Fibroblast of lung (primary cell): ENCODE data around the gene NT5C1A. TPM values are rescaled to one million over a fixed set of nuclear protein-coding genes. Genes with fewer than 3 reads are reported as not detected.

Experiments used
- DNase-seq, 2 donors: peaks; one replicate each; pipeline versions ENCODE4 v3.0.0 to v3.0.0-alpha.2; 2010; ENCODE audit warnings: low read depth in 2 of 2
- H2AFZ ChIP-seq: 2 replicates; pipeline ENCODE4 v1.5.1; 2012; ENCODE audit warnings: low read length, control low read depth, inconsistent platforms
- H3K27ac ChIP-seq: 2 replicates; pipeline ENCODE4 v1.5.1; 2011; ENCODE audit warnings: low read length, control low read depth; ENCODE audit not compliant: insufficient read depth
- H3K27me3 ChIP-seq: 2 replicates; pipeline ENCODE4 v1.5.1; 2011; ENCODE audit warnings: mild to moderate bottlenecking, low read length; ENCODE audit not compliant: control insufficient read depth, insufficient read depth
- H3K36me3 ChIP-seq: 2 replicates; pipeline ENCODE4 v1.5.1; 2011; ENCODE audit warnings: low read length; ENCODE audit not compliant: control insufficient read depth, insufficient read depth
- H3K4me1 ChIP-seq: 2 replicates; pipeline ENCODE4 v1.5.1; 2011; ENCODE audit warnings: low read length; ENCODE audit not compliant: control insufficient read depth, insufficient read depth; ENCODE audit errors: extremely low read depth
- H3K4me2 ChIP-seq: 2 replicates; pipeline ENCODE4 v1.5.1; 2011; ENCODE audit warnings: low read length, control low read depth; ENCODE audit not compliant: insufficient read depth; ENCODE audit errors: extremely low read depth
- H3K4me3 ChIP-seq, 4 experiments: fragments of 200-600 bp in 1 of 4; sonication (generic) in 1 of 4; replicated peaks in 1 of 4; 2 replicates each; pipeline ENCODE4 v1.5.1; 2011 to 2016; ENCODE audit warnings: low read length in 4 of 4, low read depth in 3 of 4, mild to moderate bottlenecking in 3 of 4, control low read depth in 2 of 4, inconsistent platforms in 1 of 4, mixed read lengths in 1 of 4; ENCODE audit not compliant: insufficient read depth in 1 of 4; ENCODE audit errors: control extremely low read depth in 1 of 4
- H3K79me2 ChIP-seq: 2 replicates; pipeline ENCODE4 v1.5.1; 2012; ENCODE audit warnings: mild to moderate bottlenecking, low read length, inconsistent platforms; ENCODE audit not compliant: control insufficient read depth, insufficient read depth
- H3K9ac ChIP-seq: 2 replicates; pipeline ENCODE4 v1.5.1; 2011; ENCODE audit warnings: mild to moderate bottlenecking, low read length, control low read depth; ENCODE audit not compliant: insufficient read depth
- H3K9me3 ChIP-seq: 2 replicates; pipeline ENCODE4 v1.5.1; 2012; ENCODE audit warnings: low read depth, low read length; ENCODE audit not compliant: control insufficient read depth, insufficient read depth
- H4K20me1 ChIP-seq: 2 replicates; pipeline ENCODE4 v1.5.1; 2011; ENCODE audit warnings: low read length; ENCODE audit not compliant: control insufficient read depth, insufficient read depth; ENCODE audit errors: extremely low read depth
- EZH2 ChIP-seq: IDR thresholded peaks from 2 replicates; pipeline ENCODE4 v1.5.1; 2012; ENCODE audit warnings: low read length, control low read depth, mild to moderate bottlenecking; ENCODE audit errors: missing control alignments
- polyA plus RNA-seq, 2 donors: library from polyadenylated mRNA; depleted of rRNA in 1 of 2; stranded (reverse) in 1 of 2; unstranded in 1 of 2; fragments of >200 nt; gene quantifications; 2 replicates each; pipeline ENCODE4 v1.2.1, GENCODE V29; 2011 to 2012; ENCODE audit warnings: missing spikeins in 1 of 2
- total RNA-seq: library from RNA; depleted of rRNA; stranded (reverse); fragments of >200 nt; gene quantifications from 2 replicates; pipeline ENCODE4 v1.2.1, GENCODE V29; 2014
- TF ChIP-seq, protein P1 (sequence below), 2 donors: IDR thresholded peaks in 1 of 2; conservative IDR thresholded peaks in 1 of 2; 1 replicate in 1 of 2; 2 replicates in 1 of 2; pipeline ENCODE4 v1.5.1; 2011 to 2012; ENCODE audit warnings: low read length in 2 of 2, control low read depth in 1 of 2, inconsistent platforms in 1 of 2, low read depth in 1 of 2, mild to moderate bottlenecking in 1 of 2

The NT5C1A gene
- total and polyA plus RNA-seq, 2 donors (not counting 1 experiment from before 2014, with no cell fraction given): not detected

DNA sequence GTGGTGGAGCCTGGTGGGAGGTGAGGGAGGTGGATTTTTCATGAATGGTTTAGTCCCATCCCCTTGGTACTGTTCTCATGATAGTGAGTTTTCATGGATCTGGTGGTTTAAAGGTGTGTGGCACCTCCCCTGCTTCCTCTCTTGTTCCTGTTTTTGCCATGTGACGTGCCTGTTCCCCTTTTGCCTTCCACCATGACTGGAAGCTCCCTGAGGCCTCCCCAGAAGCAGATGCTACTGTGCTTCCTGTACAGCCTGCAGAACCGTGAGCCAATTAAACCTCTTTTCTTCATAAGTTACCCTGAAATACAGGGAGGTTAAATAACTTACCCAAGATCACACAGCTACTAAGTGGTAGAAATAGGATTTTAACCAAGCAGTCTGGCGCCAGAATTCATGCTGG lies 28.2 kb downstream of the NT5C1A start:
- no peaks in the 10 kb centered on the region for H4K20me1 ChIP-seq
- H3K4me1 ChIP-seq: peaks cover 7% of the 10 kb centered on the region
- H2AFZ ChIP-seq: no peak overlapping the region
- H3K79me2 ChIP-seq: no peaks in the 10 kb centered on the region
- DNase-seq: no peak
- H3K4me2 ChIP-seq: no peak overlapping the region
- H3K4me3 ChIP-seq: no peak overlapping the region
- TF ChIP-seq, protein P1, sequence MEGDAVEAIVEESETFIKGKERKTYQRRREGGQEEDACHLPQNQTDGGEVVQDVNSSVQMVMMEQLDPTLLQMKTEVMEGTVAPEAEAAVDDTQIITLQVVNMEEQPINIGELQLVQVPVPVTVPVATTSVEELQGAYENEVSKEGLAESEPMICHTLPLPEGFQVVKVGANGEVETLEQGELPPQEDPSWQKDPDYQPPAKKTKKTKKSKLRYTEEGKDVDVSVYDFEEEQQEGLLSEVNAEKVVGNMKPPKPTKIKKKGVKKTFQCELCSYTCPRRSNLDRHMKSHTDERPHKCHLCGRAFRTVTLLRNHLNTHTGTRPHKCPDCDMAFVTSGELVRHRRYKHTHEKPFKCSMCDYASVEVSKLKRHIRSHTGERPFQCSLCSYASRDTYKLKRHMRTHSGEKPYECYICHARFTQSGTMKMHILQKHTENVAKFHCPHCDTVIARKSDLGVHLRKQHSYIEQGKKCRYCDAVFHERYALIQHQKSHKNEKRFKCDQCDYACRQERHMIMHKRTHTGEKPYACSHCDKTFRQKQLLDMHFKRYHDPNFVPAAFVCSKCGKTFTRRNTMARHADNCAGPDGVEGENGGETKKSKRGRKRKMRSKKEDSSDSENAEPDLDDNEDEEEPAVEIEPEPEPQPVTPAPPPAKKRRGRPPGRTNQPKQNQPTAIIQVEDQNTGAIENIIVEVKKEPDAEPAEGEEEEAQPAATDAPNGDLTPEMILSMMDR (conservative IDR thresholded peaks at IDR 0.05 in 1 of 2, IDR thresholded peaks at IDR 0.05 in 1 of 2; ENCODE audit: low read depth in 1 of 2, low read length in 2 of 2): no peak
- no peak for TF ChIP-seq EZH2
- H3K36me3 ChIP-seq: no peaks in the 10 kb centered on the region
- peaks cover 4% of the 10 kb centered on the region for H3K27me3 ChIP-seq
- no peaks in the 10 kb centered on the region for H3K9me3 ChIP-seq
- no peak overlapping the region for H3K9ac ChIP-seq
- no peak overlapping the region for H3K27ac ChIP-seq

- no peak for TF ChIP-seq EZH2
- TF ChIP-seq, protein P1 (conservative IDR thresholded peaks at IDR 0.05 in 1 of 2, IDR thresholded peaks at IDR 0.05 in 1 of 2; ENCODE audit: low read depth in 1 of 2, low read length in 2 of 2): no peak
- no peak overlapping the region for H2AFZ ChIP-seq
- no peak overlapping the region for H3K9ac ChIP-seq
- DNase-seq: peak in 1 of 2 donors; percentile 36
- no peaks in the 10 kb centered on the region for H3K36me3 ChIP-seq
- peaks cover 7% of the 10 kb centered on the region for H3K4me1 ChIP-seq
- H3K9me3 ChIP-seq: no peaks in the 10 kb centered on the region
- no peak overlapping the region for H3K4me3 ChIP-seq
- H3K27me3 ChIP-seq: peaks cover 6% of the 10 kb centered on the region
- H3K4me2 ChIP-seq: no peak overlapping the region
- no peak overlapping the region for H3K27ac ChIP-seq
- no peaks in the 10 kb centered on the region for H3K79me2 ChIP-seq
- H4K20me1 ChIP-seq: no peaks in the 10 kb centered on the region
Observed at GRCh38 chr1:39642796-39643195, 29.1 kb downstream of the NT5C1A start.

- Histone ChIP-seq H3K27ac (no peak overlapping the region), H2AFZ (no peak overlapping the region), H3K9me3 (no peaks in the 10 kb centered on the region), H3K27me3 (peaks cover 15% of the 10 kb centered on the region), H3K4me2 (no peak overlapping the region), H3K4me3 (no peak overlapping the region), H4K20me1 (no peaks in the 10 kb centered on the region), H3K79me2 (no peaks in the 10 kb centered on the region), H3K36me3 (no peaks in the 10 kb centered on the region), H3K4me1 (peaks cover under 1% of the 10 kb centered on the region), H3K9ac (no peak overlapping the region)
- no peak for TF ChIP-seq EZH2
- TF ChIP-seq, protein P1 (conservative IDR thresholded peaks at IDR 0.05 in 1 of 2, IDR thresholded peaks at IDR 0.05 in 1 of 2; ENCODE audit: low read depth in 1 of 2, low read length in 2 of 2): no peak
- DNase-seq: no peak
Observed at GRCh38 chr1:39640861-39641260, 31.0 kb downstream of the NT5C1A start.
